Endothelial cell of umbilical vein (primary cell): Measurements from ENCODE around the gene LRP6. TPM values are rescaled to one million over a fixed set of nuclear protein-coding genes. Genes with fewer than 3 reads are reported as not detected.

Source experiments
- BruUV-seq: library from RNA; stranded (reverse); fragments of 400-500 nt; replicated peaks from 2 replicates; lab custom pipeline; 2021; lab: Mats Ljungman, UMichigan
- CTCF ChIA-PET: fragments of 300-600, 350-600 bp; sonication (Branson Sonifier 250); formaldehyde crosslinking; loops from one replicate; lab custom pipeline; 2021; ENCODE audit warnings: antibody characterized with exemption, inconsistent platforms; lab: Charles Lee
- POLR2A ChIA-PET: fragments of 300-600, 350-600 bp; sonication (Branson Sonifier 250); formaldehyde crosslinking; loops from one replicate; lab custom pipeline; 2021; ENCODE audit warnings: antibody characterized with exemption, inconsistent platforms; lab: Charles Lee
- DNase-seq: peaks from one replicate; pipeline ENCODE4 v3.0.0-alpha.2; 2011; ENCODE audit warnings: low read depth, low spot score
- FAIRE-seq: peaks from 2 replicates; lab custom pipeline; 2011; peaks lifted over from hg19 to GRCh38; lab: Jason Lieb, UNC
- H2AFZ ChIP-seq: 2 replicates; pipeline ENCODE4 v1.6.0; 2012; ENCODE audit warnings: low read depth, low read length, control low read depth, inconsistent platforms
- H3K27ac ChIP-seq: 2 replicates; pipeline ENCODE4 v1.5.1; 2011; ENCODE audit warnings: low read depth, mild to moderate bottlenecking, control low read depth, low read length, moderate library complexity; ENCODE audit not compliant: insufficient read depth
- H3K27me3 ChIP-seq, 2 experiments: 2 replicates each; pipeline versions ENCODE4 v1.6.0 to v1.6.1; 2011; ENCODE audit warnings: low read length in 2 of 2, mixed read lengths in 1 of 2; ENCODE audit not compliant: control insufficient read depth in 2 of 2, insufficient read depth in 2 of 2
- H3K36me3 ChIP-seq, 2 experiments: 2 replicates in 1 of 2; 3 replicates in 1 of 2; pipeline ENCODE4 v1.5.1; 2011; ENCODE audit warnings: low read length in 2 of 2, mild to moderate bottlenecking in 1 of 2, moderate library complexity in 1 of 2; ENCODE audit not compliant: control insufficient read depth in 2 of 2, insufficient read depth in 2 of 2; ENCODE audit errors: extremely low read depth in 1 of 2
- H3K4me1 ChIP-seq: 3 replicates; pipeline ENCODE4 v1.5.1; 2011; ENCODE audit warnings: mild to moderate bottlenecking, low read length; ENCODE audit not compliant: control insufficient read depth, insufficient read depth; ENCODE audit errors: extremely low read depth
- H3K4me2 ChIP-seq: 2 replicates; pipeline ENCODE4 v1.6.1; 2011; ENCODE audit warnings: low read length, control low read depth, mixed read lengths; ENCODE audit not compliant: insufficient read depth
- H3K4me3 ChIP-seq, 3 experiments: fragments of 200-600 bp in 1 of 3; sonication (generic), shearing (Covaris generic) in 1 of 3; replicated peaks in 1 of 3; 2 replicates each; pipeline ENCODE4 v1.5.1; 2011 to 2016; ENCODE audit warnings: control low read depth in 3 of 3, low read length in 3 of 3, mild to moderate bottlenecking in 2 of 3, inconsistent platforms in 1 of 3, low read depth in 1 of 3, moderate library complexity in 1 of 3; ENCODE audit not compliant: insufficient read depth in 1 of 3
- H3K79me2 ChIP-seq: 2 replicates; pipeline ENCODE4 v1.6.0; 2012; ENCODE audit warnings: low read length, inconsistent platforms; ENCODE audit not compliant: control insufficient read depth, insufficient read depth
- H3K9ac ChIP-seq: replicated peaks from 2 replicates; pipeline ENCODE3; 2011; ENCODE audit warnings: low read length, control low read depth; ENCODE audit not compliant: insufficient read depth; ENCODE audit errors: extremely low read depth
- H3K9me1 ChIP-seq: replicated peaks from 3 replicates; pipeline ENCODE4 v1.6.0; 2011; ENCODE audit warnings: mild to moderate bottlenecking, low read length; ENCODE audit not compliant: control insufficient read depth, insufficient read depth; ENCODE audit errors: extremely low read depth
- H3K9me3 ChIP-seq: replicated peaks from 2 replicates; pipeline ENCODE4 v1.5.1; 2012; ENCODE audit warnings: low read length, inconsistent platforms; ENCODE audit not compliant: control insufficient read depth, insufficient read depth
- H4K20me1 ChIP-seq: replicated peaks from 2 replicates; pipeline ENCODE3; 2011; ENCODE audit warnings: mild to moderate bottlenecking, low read length; ENCODE audit not compliant: control insufficient read depth, insufficient read depth; ENCODE audit errors: extremely low read depth
- CTCF ChIP-seq, 2 donors: IDR thresholded peaks; 1 replicate in 1 of 2; 2 replicates in 1 of 2; pipeline ENCODE4 v1.5.1; 2011; ENCODE audit warnings: low read length in 2 of 2, mild to moderate bottlenecking in 2 of 2, moderate library complexity in 2 of 2, control low read depth in 1 of 2, inconsistent platforms in 1 of 2, low read depth in 1 of 2; ENCODE audit not compliant: insufficient read depth in 1 of 2; ENCODE audit errors: extremely low read depth in 1 of 2
- EZH2 ChIP-seq: IDR thresholded peaks from 2 replicates; pipeline ENCODE4 v1.6.1; 2012; ENCODE audit warnings: borderline replicate concordance, low read depth, mild to moderate bottlenecking, moderate library complexity, low read length, inconsistent platforms; ENCODE audit not compliant: severe bottlenecking
- FOS ChIP-seq: IDR thresholded peaks from 2 replicates; pipeline ENCODE4 v1.6.1; 2011; ENCODE audit warnings: mild to moderate bottlenecking, low read length, moderate library complexity, borderline replicate concordance; ENCODE audit not compliant: insufficient read depth
- GATA2 ChIP-seq: IDR thresholded peaks from 2 replicates; pipeline ENCODE4 v1.7.0; 2011; ENCODE audit warnings: low read depth, mild to moderate bottlenecking, moderate library complexity, mixed read lengths, low read length; ENCODE audit not compliant: insufficient read length, insufficient read depth
- JUN ChIP-seq: IDR thresholded peaks from 2 replicates; pipeline ENCODE4 v1.6.1; 2011; ENCODE audit warnings: borderline replicate concordance, low read depth; ENCODE audit not compliant: insufficient read length, insufficient read depth
- POLR2A ChIP-seq: IDR thresholded peaks from 2 replicates; pipeline ENCODE4 v1.6.1; 2012; ENCODE audit warnings: low read depth, mild to moderate bottlenecking, control low read depth, low read length
- POLR2AphosphoS5 ChIP-seq: IDR thresholded peaks from 2 replicates; pipeline ENCODE4 v1.6.1; 2012; ENCODE audit warnings: low read depth, mild to moderate bottlenecking, control low read depth, low read length, moderate library complexity; ENCODE audit not compliant: insufficient read depth
- dilution Hi-C: fragments of 300-500 bp; cut with MboI; formaldehyde crosslinking; loops from one replicate; pipeline ENCODE4 v1.15.0; 2019; ENCODE audit warnings: low sequenced_read_pairs; ENCODE audit not compliant: extremely low pct_ligation_motif_present
- intact Hi-C: fragments of 100-400 bp; cut with micrococcal nuclease; formaldehyde crosslinking; loops from one replicate; pipeline ENCODE4 v1.10.0; 2022
- polyA plus RNA-seq, 4 experiments: library from polyadenylated mRNA; depleted of rRNA in 3 of 4; stranded (reverse) in 3 of 4; unstranded in 1 of 4; fragments of >200 nt; gene quantifications; 2 replicates each; pipeline versions ENCODE4 v1.2.1 to v1.2.3, GENCODE V29; 2011 to 2012; ENCODE audit warnings: missing spikeins in 1 of 4
- total RNA-seq: library from RNA; stranded (reverse); gene quantifications from 2 replicates; pipeline ENCODE4 v1.2.3, GENCODE V29; 2021
- TF ChIP-seq, protein P1 (sequence below): IDR thresholded peaks from 2 replicates; pipeline ENCODE4 v1.6.1; 2011; ENCODE audit not compliant: insufficient read depth, insufficient read length

The LRP6 gene
- total and polyA plus RNA-seq, 2 donors (not counting 3 experiments of a cell fraction or from before 2014, with no cell fraction given): 28.5 to 41.7 TPM

DNA sequence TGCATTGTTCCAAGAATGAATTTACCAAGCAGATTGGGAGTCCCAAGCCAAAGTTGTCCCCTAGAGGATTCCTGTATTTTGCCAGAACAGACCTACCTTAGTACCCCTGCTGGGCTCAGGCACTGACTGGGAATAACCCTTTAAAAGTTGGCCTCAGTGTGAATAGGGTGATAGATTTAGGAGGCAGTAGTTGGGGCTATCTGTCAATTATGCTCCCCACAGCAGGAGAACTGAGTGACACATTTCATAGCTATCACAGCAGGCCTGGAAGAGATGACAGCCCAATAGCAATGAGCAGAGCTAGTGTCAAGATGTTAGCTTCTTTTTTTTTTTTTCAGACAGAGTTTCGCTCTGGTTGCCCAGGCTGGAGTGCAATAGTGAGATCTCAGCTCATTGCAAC lies 14.3 kb upstream of the LRP6 start:
- dilution Hi-C loops: no loop called here
- no TSS peak for BruUV-seq
- intact Hi-C loops: no loop called here

More for the DNA sequence above, 14.3 kb upstream of the LRP6 start:
- no peak overlapping the region for H3K4me2 ChIP-seq
- H3K36me3 ChIP-seq: no peaks in the 10 kb centered on the region
- H3K4me3 ChIP-seq: no peak overlapping the region
- POLR2A ChIA-PET: interaction anchor here (0.6 to 0.7 kb wide), 2 partner anchors 14 to 22 kb away, joined by 3 to 4 read pairs; no protein-coding TSS in a partner anchor
- H3K9me3 ChIP-seq: no peaks in the 10 kb centered on the region
- H4K20me1 ChIP-seq: no peaks in the 10 kb centered on the region
- no peaks in the 10 kb centered on the region for H3K9me1 ChIP-seq
- FAIRE-seq (no peak), DNase-seq (no peak)
- TF ChIP-seq JUN (no peak), POLR2A (no peak), GATA2 (no peak), CTCF (IDR thresholded peaks at IDR 0.05; ENCODE audit: extremely low read depth in 1 of 2, insufficient read depth in 1 of 2, low read depth in 1 of 2, low read length in 2 of 2) (no peak), EZH2 (no peak), POLR2AphosphoS5 (no peak), FOS (no peak)
- TF ChIP-seq, protein P1, sequence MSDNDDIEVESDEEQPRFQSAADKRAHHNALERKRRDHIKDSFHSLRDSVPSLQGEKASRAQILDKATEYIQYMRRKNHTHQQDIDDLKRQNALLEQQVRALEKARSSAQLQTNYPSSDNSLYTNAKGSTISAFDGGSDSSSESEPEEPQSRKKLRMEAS: no peak
- H3K27ac ChIP-seq: no peak overlapping the region
- H3K79me2 ChIP-seq: no peaks in the 10 kb centered on the region
- H2AFZ ChIP-seq: no peak overlapping the region
- H3K27me3 ChIP-seq: no peaks in the 10 kb centered on the region
- H3K9ac ChIP-seq: no peak overlapping the region
- CTCF ChIA-PET: no interaction called here
- H3K4me1 ChIP-seq: peaks cover 3% of the 10 kb centered on the region
